Measurements from ENCODE around the gene SAMMSON.

SAMMSON gene

DNA sequence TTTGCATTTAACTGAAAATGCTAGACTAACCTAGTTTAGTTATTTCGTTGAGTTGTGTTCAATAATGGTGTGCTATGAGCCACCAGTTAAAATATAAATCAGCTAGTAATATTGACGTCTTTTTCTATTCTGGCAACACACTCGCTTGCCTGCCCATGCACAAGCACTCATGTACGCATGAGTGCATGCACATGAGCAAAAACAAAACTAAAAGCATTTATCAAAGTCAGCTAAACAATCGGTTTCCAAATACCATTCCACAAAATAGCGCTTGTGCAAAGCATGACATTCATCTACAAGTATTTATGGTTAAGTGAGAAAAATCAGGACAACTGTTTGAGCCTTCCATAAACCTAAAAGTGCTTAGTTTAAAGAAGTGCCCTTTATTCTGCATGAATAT lies 13.1 kb upstream of the SAMMSON start:
- H3K27me3 ChIP-seq (ENCODE audit: insufficient read depth, low read length): peaks cover 42% of the 10 kb centered on the region
- peaks cover 3% of the 10 kb centered on the region; the same call in 1 of the 2 replicates for H3K4me1 ChIP-seq (ENCODE audit: insufficient read depth, low read length)
- no peak overlapping the region for H3K4me3 ChIP-seq (ENCODE audit: low read length)
- no peak overlapping the region for H3K27ac ChIP-seq (ENCODE audit: low read length)
- no peak overlapping the region for H3K9ac ChIP-seq (ENCODE audit: low read depth, low read length)
- no peaks in the 10 kb centered on the region for H3K9me3 ChIP-seq (ENCODE audit: insufficient read depth, low read depth, low read length)
- H3K36me3 ChIP-seq (ENCODE audit: insufficient read depth, low read depth, low read length): no peaks in the 10 kb centered on the region

DNA sequence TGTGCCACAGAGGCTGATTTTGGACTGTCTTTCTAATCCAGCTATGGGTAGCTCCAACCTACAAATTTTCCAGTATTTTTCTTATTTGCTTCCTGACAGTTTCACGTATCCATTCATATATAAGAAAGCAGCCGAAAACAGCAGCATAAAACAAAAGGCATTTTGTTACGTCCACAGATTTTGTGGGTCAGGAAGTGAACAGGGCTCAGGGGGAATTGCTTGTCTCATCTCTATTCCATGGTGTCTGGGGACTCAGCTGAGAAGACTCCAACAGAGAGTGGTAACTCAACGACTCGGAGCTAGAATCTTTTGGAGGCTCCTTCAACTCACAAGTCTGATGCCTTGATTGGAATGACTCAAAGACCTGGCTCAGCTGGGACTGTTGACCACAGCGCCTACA lies 11.7 kb upstream of the SAMMSON start:
- Histone ChIP-seq H3K36me3 (ENCODE audit: insufficient read depth, low read depth, low read length) (no peaks in the 10 kb centered on the region), H3K27ac (ENCODE audit: low read length) (no peak overlapping the region), H3K27me3 (ENCODE audit: insufficient read depth, low read length) (peaks cover 30% of the 10 kb centered on the region), H3K9ac (ENCODE audit: low read depth, low read length) (no peak overlapping the region), H3K4me3 (ENCODE audit: low read length) (no peak overlapping the region), H3K4me1 (ENCODE audit: insufficient read depth, low read length) (peaks cover 3% of the 10 kb centered on the region; the same call in 1 of the 2 replicates), H3K9me3 (ENCODE audit: insufficient read depth, low read depth, low read length) (no peaks in the 10 kb centered on the region)

DNA sequence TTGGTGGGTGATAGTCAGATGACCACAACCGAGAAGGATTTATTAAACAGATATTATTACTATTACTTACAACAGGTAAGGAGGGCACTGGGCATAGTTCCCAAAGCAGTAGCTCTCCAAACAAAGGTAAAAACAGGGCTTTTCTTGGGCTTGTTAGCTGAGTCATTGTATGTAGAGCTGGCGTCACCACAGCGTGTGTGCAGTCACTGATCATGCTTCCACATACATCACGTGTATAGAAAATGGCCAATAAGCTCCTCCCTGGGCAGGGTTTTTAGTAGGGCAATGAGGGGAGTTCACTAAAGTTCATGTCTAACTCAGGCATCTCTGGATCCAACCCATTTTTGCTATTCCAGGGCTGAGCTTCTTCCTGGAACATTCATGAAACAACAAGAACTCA lies 5.8 kb upstream of the SAMMSON start:
- H3K4me1 ChIP-seq (ENCODE audit: insufficient read depth, low read length): peaks cover 5% of the 10 kb centered on the region; the same call in 1 of the 2 replicates
- H3K9me3 ChIP-seq (ENCODE audit: insufficient read depth, low read depth, low read length): no peaks in the 10 kb centered on the region
- no peaks in the 10 kb centered on the region for H3K36me3 ChIP-seq (ENCODE audit: insufficient read depth, low read depth, low read length)
- H3K27me3 ChIP-seq (ENCODE audit: insufficient read depth, low read length): no peaks in the 10 kb centered on the region
- no peak overlapping the region for H3K27ac ChIP-seq (ENCODE audit: low read length)
- no peak overlapping the region for H3K4me3 ChIP-seq (ENCODE audit: low read length)
- H3K9ac ChIP-seq (ENCODE audit: low read depth, low read length): no peak overlapping the region

DNA sequence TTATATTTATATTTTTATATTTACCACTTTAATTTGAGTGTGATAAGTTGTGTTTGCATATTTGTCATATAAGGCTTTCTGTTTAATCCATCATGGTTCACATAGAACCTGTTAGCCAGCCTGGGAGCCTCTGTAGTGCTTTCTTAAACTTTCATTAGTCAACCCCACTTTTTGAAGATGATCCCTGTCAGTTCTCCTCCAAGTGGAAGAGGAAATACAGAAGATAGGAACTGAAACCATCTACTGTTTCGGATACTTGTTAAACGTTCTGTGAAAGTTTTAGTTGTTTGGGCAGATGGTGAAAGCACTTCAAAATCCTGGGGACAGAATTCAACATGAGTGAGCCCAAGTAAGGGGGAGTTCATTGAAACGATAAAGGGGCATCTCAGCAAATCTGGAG lies 4.6 kb upstream of the SAMMSON start:
- no peak overlapping the region for H3K27ac ChIP-seq (ENCODE audit: low read length)
- H3K4me3 ChIP-seq (ENCODE audit: low read length): no peak overlapping the region
- H3K9me3 ChIP-seq (ENCODE audit: insufficient read depth, low read depth, low read length): no peaks in the 10 kb centered on the region
- peaks cover 9% of the 10 kb centered on the region; the same call in 1 of the 2 replicates for H3K4me1 ChIP-seq (ENCODE audit: insufficient read depth, low read length)
- no peak overlapping the region for H3K9ac ChIP-seq (ENCODE audit: low read depth, low read length)
- H3K36me3 ChIP-seq (ENCODE audit: insufficient read depth, low read depth, low read length): no peaks in the 10 kb centered on the region
- H3K27me3 ChIP-seq (ENCODE audit: insufficient read depth, low read length): no peaks in the 10 kb centered on the region

DNA sequence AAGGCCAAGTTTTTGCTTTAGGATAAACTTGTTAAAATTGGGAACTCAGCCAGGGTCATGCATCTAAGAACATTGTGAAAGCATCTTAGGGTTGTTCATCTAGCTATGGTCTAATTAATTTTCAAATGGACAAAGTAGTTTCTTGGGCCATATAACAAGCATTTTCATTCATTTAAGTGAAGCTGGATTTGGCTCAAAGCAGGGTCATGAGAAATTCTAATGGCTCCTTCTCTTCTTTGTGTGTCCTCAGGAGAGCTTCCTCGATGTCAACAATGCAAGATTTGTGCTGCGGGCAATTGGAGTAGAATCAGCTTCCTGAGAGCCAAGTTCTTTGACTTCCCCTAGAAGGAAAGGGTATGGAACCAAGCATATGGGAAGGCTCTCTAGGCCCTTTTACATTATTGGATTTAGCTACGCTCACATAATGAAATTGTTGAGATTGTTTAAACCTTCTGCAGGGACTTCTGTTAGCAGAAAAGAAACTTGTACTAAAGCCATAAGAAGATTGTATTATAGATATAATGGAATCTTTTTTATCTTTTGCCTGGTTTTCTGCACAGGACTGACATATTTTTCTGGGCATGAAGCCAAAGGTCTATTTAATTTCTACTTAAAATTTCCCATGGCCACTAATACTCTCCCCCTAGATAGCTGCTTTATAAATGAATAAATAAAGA lies 1.8 kb upstream of the SAMMSON start:
- peaks cover 9% of the 10 kb centered on the region; the same call in 1 of the 2 replicates for H3K4me1 ChIP-seq (ENCODE audit: insufficient read depth, low read length)
- no peaks in the 10 kb centered on the region for H3K9me3 ChIP-seq (ENCODE audit: insufficient read depth, low read depth, low read length)
- no peak overlapping the region for H3K4me3 ChIP-seq (ENCODE audit: low read length)
- no peak overlapping the region for H3K9ac ChIP-seq (ENCODE audit: low read depth, low read length)
- H3K27ac ChIP-seq (ENCODE audit: low read length): no peak overlapping the region
- H3K27me3 ChIP-seq (ENCODE audit: insufficient read depth, low read length): no peaks in the 10 kb centered on the region
- H3K36me3 ChIP-seq (ENCODE audit: insufficient read depth, low read depth, low read length): no peaks in the 10 kb centered on the region

DNA sequence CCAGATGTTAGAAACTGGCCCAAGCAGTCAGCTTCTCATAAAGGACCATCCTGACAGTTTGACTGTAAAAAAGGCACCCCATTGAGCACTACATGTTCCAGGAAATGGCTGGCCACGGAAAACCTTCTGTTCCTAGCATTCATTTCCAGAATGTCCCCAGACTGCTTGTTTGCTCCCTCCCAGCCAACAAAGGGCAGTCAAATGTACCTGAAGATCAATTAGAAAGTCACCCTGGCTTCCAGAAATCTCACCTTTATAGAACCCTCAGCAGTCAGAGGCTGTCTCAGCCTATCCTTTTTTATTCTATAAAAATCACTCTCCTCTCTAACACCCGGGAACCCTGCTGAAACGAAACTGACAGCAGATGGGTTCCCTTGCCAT lies 784 bp upstream of the SAMMSON start:
- Histone ChIP-seq H3K27ac (ENCODE audit: low read length) (no peak overlapping the region), H3K4me3 (ENCODE audit: low read length) (no peak overlapping the region), H3K9me3 (ENCODE audit: insufficient read depth, low read depth, low read length) (no peaks in the 10 kb centered on the region), H3K36me3 (ENCODE audit: insufficient read depth, low read depth, low read length) (no peaks in the 10 kb centered on the region), H3K9ac (ENCODE audit: low read depth, low read length) (no peak overlapping the region), H3K27me3 (ENCODE audit: insufficient read depth, low read length) (no peaks in the 10 kb centered on the region), H3K4me1 (ENCODE audit: insufficient read depth, low read length) (peaks cover 9% of the 10 kb centered on the region; the same call in 1 of the 2 replicates)

DNA sequence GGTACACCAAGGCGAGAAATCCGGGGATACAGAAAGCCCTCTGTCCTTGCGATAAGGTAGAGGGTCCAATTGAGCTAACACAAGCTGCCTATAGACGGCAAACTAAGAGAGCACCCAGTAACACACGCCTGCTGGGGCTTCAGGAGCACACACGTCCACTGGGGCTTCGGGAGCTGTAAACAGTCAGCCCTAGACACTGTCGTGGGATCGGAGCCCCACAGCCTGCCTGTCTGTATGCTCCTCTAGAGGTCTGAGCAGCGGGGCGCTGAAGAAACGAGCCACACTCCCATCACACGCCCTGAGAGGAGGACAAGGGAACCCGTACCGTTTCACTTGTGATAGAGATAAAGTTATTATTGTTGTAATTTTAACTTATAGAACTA lies 486 bp downstream of the SAMMSON start:
- no peaks in the 10 kb centered on the region for H3K36me3 ChIP-seq (ENCODE audit: insufficient read depth, low read depth, low read length)
- H3K9ac ChIP-seq (ENCODE audit: low read depth, low read length): no peak overlapping the region
- peaks cover 9% of the 10 kb centered on the region; the same call in 1 of the 2 replicates for H3K4me1 ChIP-seq (ENCODE audit: insufficient read depth, low read length)
- no peak overlapping the region for H3K27ac ChIP-seq (ENCODE audit: low read length)
- H3K9me3 ChIP-seq (ENCODE audit: insufficient read depth, low read depth, low read length): no peaks in the 10 kb centered on the region
- no peak overlapping the region for H3K4me3 ChIP-seq (ENCODE audit: low read length)
- no peaks in the 10 kb centered on the region for H3K27me3 ChIP-seq (ENCODE audit: insufficient read depth, low read length)

DNA sequence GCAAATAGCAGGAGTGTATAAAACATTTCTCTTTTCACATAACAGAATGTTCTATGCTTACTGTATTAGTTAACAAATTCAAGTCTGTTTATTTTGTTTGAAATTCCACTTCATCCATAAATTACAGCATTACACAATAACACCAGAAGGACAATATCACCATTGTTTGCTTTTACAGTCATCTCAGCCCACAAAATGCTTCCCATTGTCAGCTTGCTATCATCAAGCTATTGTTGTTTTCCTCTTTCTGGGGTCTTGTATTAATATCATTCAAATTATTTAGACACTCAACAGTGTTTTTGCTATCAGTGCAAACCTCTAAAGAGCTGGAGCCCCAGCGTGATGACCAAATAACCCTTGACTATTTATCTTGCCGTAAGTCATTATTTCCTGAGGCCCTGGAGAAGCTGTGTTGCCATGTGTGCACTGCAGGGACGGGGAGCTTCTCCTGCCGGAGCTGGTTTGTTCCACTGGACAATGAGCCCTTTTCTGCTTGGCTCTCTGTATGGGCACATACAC lies 1.1 kb downstream of the SAMMSON start:
- no peak overlapping the region for H3K9ac ChIP-seq (ENCODE audit: low read depth, low read length)
- H3K4me3 ChIP-seq (ENCODE audit: low read length): no peak overlapping the region
- peaks cover 9% of the 10 kb centered on the region; the same call in 1 of the 2 replicates for H3K4me1 ChIP-seq (ENCODE audit: insufficient read depth, low read length)
- H3K27ac ChIP-seq (ENCODE audit: low read length): no peak overlapping the region
- no peaks in the 10 kb centered on the region for H3K9me3 ChIP-seq (ENCODE audit: insufficient read depth, low read depth, low read length)
- H3K27me3 ChIP-seq (ENCODE audit: insufficient read depth, low read length): no peaks in the 10 kb centered on the region
- H3K36me3 ChIP-seq (ENCODE audit: insufficient read depth, low read depth, low read length): no peaks in the 10 kb centered on the region

DNA sequence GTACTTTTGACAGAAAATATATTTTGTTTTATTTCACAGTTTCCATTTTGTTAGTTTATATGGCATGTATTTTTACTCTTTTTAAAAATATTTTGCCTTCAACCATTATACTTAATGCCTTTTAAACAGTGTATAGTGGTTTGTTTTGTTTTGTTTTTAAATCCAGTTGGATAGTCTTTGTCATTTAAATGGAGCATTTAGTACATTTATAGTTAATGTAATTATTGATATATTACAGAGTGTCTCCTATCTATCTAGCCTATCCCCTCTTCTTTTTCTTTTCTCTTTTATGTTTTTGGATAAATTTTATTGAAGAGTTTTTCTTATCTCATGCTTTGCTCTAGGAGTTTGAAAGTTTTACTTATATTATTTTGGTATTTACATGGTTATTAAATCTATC lies 3.6 kb downstream of the SAMMSON start:
- no peaks in the 10 kb centered on the region for H3K36me3 ChIP-seq (ENCODE audit: insufficient read depth, low read depth, low read length)
- no peaks in the 10 kb centered on the region for H3K9me3 ChIP-seq (ENCODE audit: insufficient read depth, low read depth, low read length)
- H3K27me3 ChIP-seq (ENCODE audit: insufficient read depth, low read length): no peaks in the 10 kb centered on the region
- H3K27ac ChIP-seq (ENCODE audit: low read length): no peak overlapping the region
- no peak overlapping the region for H3K4me3 ChIP-seq (ENCODE audit: low read length)
- no peak overlapping the region for H3K9ac ChIP-seq (ENCODE audit: low read depth, low read length)
- 0 out of 2 replicates have a peak, but pooled peaks cover 8% of the 10 kb centered on the region for H3K4me1 ChIP-seq (ENCODE audit: insufficient read depth, low read length)

DNA sequence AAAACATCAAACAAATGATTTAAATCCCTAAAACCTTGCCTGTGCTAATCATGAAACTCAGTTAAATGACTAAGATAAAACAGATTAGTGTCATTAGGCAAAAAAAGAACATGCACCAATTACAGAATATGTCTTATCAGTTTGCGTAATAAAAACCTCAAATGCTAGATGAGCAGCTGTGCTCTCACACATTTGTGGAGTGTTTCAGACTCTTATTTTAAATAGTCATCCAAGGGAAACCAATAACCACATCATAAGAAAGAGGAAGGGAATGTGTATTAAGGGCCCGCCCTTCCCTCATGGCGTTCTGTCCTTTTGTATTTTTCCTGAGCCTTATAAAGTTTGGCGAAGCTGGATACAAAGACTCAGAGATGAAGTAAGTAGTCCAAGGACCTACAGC lies 6.6 kb downstream of the SAMMSON start:
- H3K27me3 ChIP-seq (ENCODE audit: insufficient read depth, low read length): no peaks in the 10 kb centered on the region
- no peaks in the 10 kb centered on the region for H3K36me3 ChIP-seq (ENCODE audit: insufficient read depth, low read depth, low read length)
- no peak overlapping the region for H3K27ac ChIP-seq (ENCODE audit: low read length)
- H3K9me3 ChIP-seq (ENCODE audit: insufficient read depth, low read depth, low read length): no peaks in the 10 kb centered on the region
- no peak overlapping the region for H3K9ac ChIP-seq (ENCODE audit: low read depth, low read length)
- no peak overlapping the region for H3K4me3 ChIP-seq (ENCODE audit: low read length)
- H3K4me1 ChIP-seq (ENCODE audit: insufficient read depth, low read length): no peaks in the 10 kb centered on the region

DNA sequence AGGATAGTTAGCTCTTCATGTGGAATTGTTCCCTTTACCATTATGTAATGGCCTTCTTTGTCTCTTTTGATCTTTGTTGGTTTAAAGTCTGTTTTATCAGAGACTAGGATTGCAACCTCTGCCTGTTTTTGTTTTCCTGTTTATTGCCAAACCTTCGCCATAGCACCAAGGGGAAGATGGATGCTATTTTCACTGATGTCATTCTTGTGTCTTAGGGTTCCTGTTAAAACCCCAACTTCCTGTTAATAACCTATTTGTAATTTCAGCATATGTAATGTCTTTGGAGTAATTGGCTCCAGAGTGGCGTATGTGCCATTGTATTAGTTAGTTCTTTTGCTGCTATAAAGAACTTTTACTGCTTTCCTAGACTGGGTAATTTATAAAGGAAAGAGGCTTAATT lies 10.8 kb downstream of the SAMMSON start:
- no peak overlapping the region for H3K27ac ChIP-seq (ENCODE audit: low read length)
- H3K9me3 ChIP-seq (ENCODE audit: insufficient read depth, low read depth, low read length): no peaks in the 10 kb centered on the region
- no peak overlapping the region for H3K9ac ChIP-seq (ENCODE audit: low read depth, low read length)
- no peaks in the 10 kb centered on the region for H3K27me3 ChIP-seq (ENCODE audit: insufficient read depth, low read length)
- no peak overlapping the region for H3K4me3 ChIP-seq (ENCODE audit: low read length)
- no peaks in the 10 kb centered on the region for H3K36me3 ChIP-seq (ENCODE audit: insufficient read depth, low read depth, low read length)
- H3K4me1 ChIP-seq (ENCODE audit: insufficient read depth, low read length): no peaks in the 10 kb centered on the region

DNA sequence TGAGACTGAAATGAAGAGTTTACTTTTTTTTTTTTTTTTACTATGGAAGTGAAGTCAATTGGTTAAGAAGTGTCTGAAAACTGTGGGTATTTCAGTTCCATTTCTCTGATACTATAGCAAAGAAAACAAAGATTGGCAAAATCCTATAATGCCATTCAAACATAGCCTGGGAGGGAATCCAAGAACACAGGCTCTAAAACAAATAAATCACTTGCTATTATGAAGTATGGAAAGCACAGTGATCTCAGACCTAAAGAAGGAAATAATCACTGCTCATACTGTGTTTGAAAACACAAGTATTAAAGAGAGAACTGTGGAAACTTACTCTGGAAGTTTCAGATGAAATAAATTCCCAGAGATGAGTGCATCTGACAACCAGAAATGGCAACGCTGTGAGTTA lies 12.0 kb downstream of the SAMMSON start:
- Histone ChIP-seq H3K4me1 (ENCODE audit: insufficient read depth, low read length) (no peaks in the 10 kb centered on the region), H3K27me3 (ENCODE audit: insufficient read depth, low read length) (no peaks in the 10 kb centered on the region), H3K4me3 (ENCODE audit: low read length) (no peak overlapping the region), H3K36me3 (ENCODE audit: insufficient read depth, low read depth, low read length) (no peaks in the 10 kb centered on the region), H3K27ac (ENCODE audit: low read length) (no peak overlapping the region), H3K9me3 (ENCODE audit: insufficient read depth, low read depth, low read length) (no peaks in the 10 kb centered on the region), H3K9ac (ENCODE audit: low read depth, low read length) (no peak overlapping the region)

Data from iPS-20b (cell line).